ENCODE data around the gene DHX35.

DNA sequence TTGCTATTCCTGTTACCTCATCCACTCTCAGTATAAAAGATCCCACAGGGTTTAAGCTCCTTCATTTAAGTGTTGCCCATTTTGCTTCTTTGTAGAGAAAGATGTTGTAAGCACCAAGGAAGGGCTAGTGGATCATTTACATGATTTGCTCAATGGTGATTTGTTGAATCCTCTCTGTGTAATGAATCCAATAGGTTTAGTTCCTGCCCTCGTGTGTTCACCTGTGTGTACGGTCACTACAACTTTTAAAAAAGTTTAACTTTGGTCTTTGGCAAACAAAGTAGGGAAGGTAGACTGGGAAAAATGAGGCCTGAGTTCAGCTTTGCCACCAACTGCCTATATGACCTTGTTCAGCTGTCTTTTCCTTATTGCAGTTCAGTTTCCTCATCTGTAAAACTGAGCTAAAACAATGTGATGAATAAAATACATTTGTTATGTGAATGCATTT lies 51.5 kb downstream of the DHX35 start:
- TF ChIP-seq, protein P1, sequence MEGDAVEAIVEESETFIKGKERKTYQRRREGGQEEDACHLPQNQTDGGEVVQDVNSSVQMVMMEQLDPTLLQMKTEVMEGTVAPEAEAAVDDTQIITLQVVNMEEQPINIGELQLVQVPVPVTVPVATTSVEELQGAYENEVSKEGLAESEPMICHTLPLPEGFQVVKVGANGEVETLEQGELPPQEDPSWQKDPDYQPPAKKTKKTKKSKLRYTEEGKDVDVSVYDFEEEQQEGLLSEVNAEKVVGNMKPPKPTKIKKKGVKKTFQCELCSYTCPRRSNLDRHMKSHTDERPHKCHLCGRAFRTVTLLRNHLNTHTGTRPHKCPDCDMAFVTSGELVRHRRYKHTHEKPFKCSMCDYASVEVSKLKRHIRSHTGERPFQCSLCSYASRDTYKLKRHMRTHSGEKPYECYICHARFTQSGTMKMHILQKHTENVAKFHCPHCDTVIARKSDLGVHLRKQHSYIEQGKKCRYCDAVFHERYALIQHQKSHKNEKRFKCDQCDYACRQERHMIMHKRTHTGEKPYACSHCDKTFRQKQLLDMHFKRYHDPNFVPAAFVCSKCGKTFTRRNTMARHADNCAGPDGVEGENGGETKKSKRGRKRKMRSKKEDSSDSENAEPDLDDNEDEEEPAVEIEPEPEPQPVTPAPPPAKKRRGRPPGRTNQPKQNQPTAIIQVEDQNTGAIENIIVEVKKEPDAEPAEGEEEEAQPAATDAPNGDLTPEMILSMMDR (IDR thresholded peaks at IDR 0.05; ENCODE audit: low read depth, low read length, poor library complexity, severe bottlenecking), result no peak
- no peak for TF ChIP-seq EZH2phosphoT487 (IDR thresholded peaks at IDR 0.05; ENCODE audit: borderline replicate concordance, low read length)

Measured in DOHH2 (cell line).